ENCODE data around the gene SCLT1. TPM values are rescaled to one million over a fixed set of nuclear protein-coding genes. Genes with fewer than 3 reads are reported as not detected.

Gene SCLT1
- polyA plus RNA-seq, 1 donor, result 11.0 TPM

- H3K4me1 ChIP-seq (ENCODE audit: control insufficient read depth, insufficient read depth, low read length), result no peaks in the 10 kb centered on the region
- no peaks in the 10 kb centered on the region for H3K27me3 ChIP-seq (ENCODE audit: control insufficient read depth, insufficient read depth, low read length)
- peak; percentile 57 to 66 for DNase-seq
- H3K27ac ChIP-seq (ENCODE audit: low read length), result no peak overlapping the region
- H3K4me3 ChIP-seq (ENCODE audit: low read length), result no peak overlapping the region
- H3K36me3 ChIP-seq (ENCODE audit: control insufficient read depth, insufficient read depth, low read length), result peaks cover 53% of the 10 kb centered on the region
- no peaks in the 10 kb centered on the region for H3K9me3 ChIP-seq (ENCODE audit: control insufficient read depth, low read depth, low read length)
- WGBS (ENCODE audit: insufficient coverage, low lambda C conversion rate), result 100% methylated on average over 1 of the region's 10 CpGs
Measured at GRCh38 chr4:128863312-128864075, 229.8 kb downstream of the SCLT1 start.

- no peak for DNase-seq
- H3K36me3 ChIP-seq (ENCODE audit: control insufficient read depth, insufficient read depth, low read length), result peaks cover 60% of the 10 kb centered on the region
- WGBS (ENCODE audit: insufficient coverage, low lambda C conversion rate), result no CpG with 5 or more reads among the region's 14 CpGs
Measured at GRCh38 chr4:128862608-128863311, 230.6 kb downstream of the SCLT1 start.

GRCh38 chr4:128861856-128862518, 231.4 kb downstream of the SCLT1 start:
- no CpG with 5 or more reads among the region's 13 CpGs for WGBS (ENCODE audit: insufficient coverage, low lambda C conversion rate)
- no peak overlapping the region for H3K27ac ChIP-seq (ENCODE audit: low read length)
- H3K36me3 ChIP-seq (ENCODE audit: control insufficient read depth, insufficient read depth, low read length), result peaks cover 64% of the 10 kb centered on the region

More at GRCh38 chr4:128862608-128863311, 230.6 kb downstream of the SCLT1 start:
- Histone ChIP-seq H3K27me3 (ENCODE audit: control insufficient read depth, insufficient read depth, low read length) (no peaks in the 10 kb centered on the region), H3K9me3 (ENCODE audit: control insufficient read depth, low read depth, low read length) (no peaks in the 10 kb centered on the region), H3K4me1 (ENCODE audit: control insufficient read depth, insufficient read depth, low read length) (no peaks in the 10 kb centered on the region), H3K4me3 (ENCODE audit: low read length) (no peak overlapping the region), H3K27ac (ENCODE audit: low read length) (no peak overlapping the region)

GRCh38 chr4:128859887-128860677, 233.3 kb downstream of the SCLT1 start:
- H3K27ac ChIP-seq (ENCODE audit: low read length), result no peak overlapping the region
- no peak overlapping the region for H3K4me3 ChIP-seq (ENCODE audit: low read length)
- DNase-seq, result no peak
- WGBS (ENCODE audit: insufficient coverage, low lambda C conversion rate), result no CpG with 5 or more reads among the region's 6 CpGs
- H3K27me3 ChIP-seq (ENCODE audit: control insufficient read depth, insufficient read depth, low read length), result no peaks in the 10 kb centered on the region
- H3K36me3 ChIP-seq (ENCODE audit: control insufficient read depth, insufficient read depth, low read length), result peaks cover 76% of the 10 kb centered on the region
- no peaks in the 10 kb centered on the region for H3K4me1 ChIP-seq (ENCODE audit: control insufficient read depth, insufficient read depth, low read length)
- no peaks in the 10 kb centered on the region for H3K9me3 ChIP-seq (ENCODE audit: control insufficient read depth, low read depth, low read length)

More at GRCh38 chr4:128861856-128862518, 231.4 kb downstream of the SCLT1 start:
- no peaks in the 10 kb centered on the region for H3K9me3 ChIP-seq (ENCODE audit: control insufficient read depth, low read depth, low read length)
- no peaks in the 10 kb centered on the region for H3K4me1 ChIP-seq (ENCODE audit: control insufficient read depth, insufficient read depth, low read length)
- no peaks in the 10 kb centered on the region for H3K27me3 ChIP-seq (ENCODE audit: control insufficient read depth, insufficient read depth, low read length)
- H3K4me3 ChIP-seq (ENCODE audit: low read length), result no peak overlapping the region
- DNase-seq, result no peak

GRCh38 chr4:128858879-128859671, 234.3 kb downstream of the SCLT1 start:
- no CpG with 5 or more reads among the region's 18 CpGs for WGBS (ENCODE audit: insufficient coverage, low lambda C conversion rate)

GRCh38 chr4:128856246-128856645, 237.1 kb downstream of the SCLT1 start:
- H3K27ac ChIP-seq (ENCODE audit: low read length), result no peak overlapping the region
- no peaks in the 10 kb centered on the region for H3K4me1 ChIP-seq (ENCODE audit: control insufficient read depth, insufficient read depth, low read length)
- H3K4me3 ChIP-seq (ENCODE audit: low read length), result no peak overlapping the region
- no peaks in the 10 kb centered on the region for H3K9me3 ChIP-seq (ENCODE audit: control insufficient read depth, low read depth, low read length)
- no peak for DNase-seq
- peaks cover 81% of the 10 kb centered on the region for H3K36me3 ChIP-seq (ENCODE audit: control insufficient read depth, insufficient read depth, low read length)
- no peaks in the 10 kb centered on the region for H3K27me3 ChIP-seq (ENCODE audit: control insufficient read depth, insufficient read depth, low read length)
- WGBS (ENCODE audit: insufficient coverage, low lambda C conversion rate), result no CpG with 5 or more reads among the region's 2 CpGs

More at GRCh38 chr4:128858879-128859671, 234.3 kb downstream of the SCLT1 start:
- Histone ChIP-seq H3K4me3 (ENCODE audit: low read length) (no peak overlapping the region), H3K27ac (ENCODE audit: low read length) (no peak overlapping the region), H3K4me1 (ENCODE audit: control insufficient read depth, insufficient read depth, low read length) (no peaks in the 10 kb centered on the region), H3K9me3 (ENCODE audit: control insufficient read depth, low read depth, low read length) (no peaks in the 10 kb centered on the region), H3K36me3 (ENCODE audit: control insufficient read depth, insufficient read depth, low read length) (peaks cover 78% of the 10 kb centered on the region), H3K27me3 (ENCODE audit: control insufficient read depth, insufficient read depth, low read length) (no peaks in the 10 kb centered on the region)
- no peak for DNase-seq

- Histone ChIP-seq H3K27ac (ENCODE audit: low read length) (no peak overlapping the region), H3K27me3 (ENCODE audit: control insufficient read depth, insufficient read depth, low read length) (no peaks in the 10 kb centered on the region), H3K4me3 (ENCODE audit: low read length) (no peak overlapping the region), H3K9me3 (ENCODE audit: control insufficient read depth, low read depth, low read length) (no peaks in the 10 kb centered on the region), H3K4me1 (ENCODE audit: control insufficient read depth, insufficient read depth, low read length) (no peaks in the 10 kb centered on the region), H3K36me3 (ENCODE audit: control insufficient read depth, insufficient read depth, low read length) (peaks cover 79% of the 10 kb centered on the region)
- WGBS (ENCODE audit: insufficient coverage, low lambda C conversion rate), result 100% methylated on average over 3 of the region's 7 CpGs
- DNase-seq, result no peak
Measured at GRCh38 chr4:128855621-128856020, 237.7 kb downstream of the SCLT1 start.

- H3K9me3 ChIP-seq (ENCODE audit: control insufficient read depth, low read depth, low read length), result no peaks in the 10 kb centered on the region
- peaks cover 80% of the 10 kb centered on the region for H3K36me3 ChIP-seq (ENCODE audit: control insufficient read depth, insufficient read depth, low read length)
- DNase-seq, result no peak
- no peak overlapping the region for H3K27ac ChIP-seq (ENCODE audit: low read length)
- 65% methylated on average over 3 of the region's 6 CpGs for WGBS (ENCODE audit: insufficient coverage, low lambda C conversion rate)
- no peaks in the 10 kb centered on the region for H3K27me3 ChIP-seq (ENCODE audit: control insufficient read depth, insufficient read depth, low read length)
- no peak overlapping the region for H3K4me3 ChIP-seq (ENCODE audit: low read length)
- H3K4me1 ChIP-seq (ENCODE audit: control insufficient read depth, insufficient read depth, low read length), result no peaks in the 10 kb centered on the region
Measured at GRCh38 chr4:128854433-128854832, 238.9 kb downstream of the SCLT1 start.

- Histone ChIP-seq H3K9me3 (ENCODE audit: control insufficient read depth, low read depth, low read length) (no peaks in the 10 kb centered on the region), H3K4me1 (ENCODE audit: control insufficient read depth, insufficient read depth, low read length) (no peaks in the 10 kb centered on the region), H3K27me3 (ENCODE audit: control insufficient read depth, insufficient read depth, low read length) (no peaks in the 10 kb centered on the region), H3K27ac (ENCODE audit: low read length) (no peak overlapping the region), H3K4me3 (ENCODE audit: low read length) (no peak overlapping the region), H3K36me3 (ENCODE audit: control insufficient read depth, insufficient read depth, low read length) (peaks cover 85% of the 10 kb centered on the region)
- DNase-seq, result no peak
- no CpG with 5 or more reads among the region's 5 CpGs for WGBS (ENCODE audit: insufficient coverage, low lambda C conversion rate)
Measured at GRCh38 chr4:128853741-128854140, 239.6 kb downstream of the SCLT1 start.

Measured in large intestine (tissue), 3 donors.